ENCODE data around the gene CREB3L4. TPM values are rescaled to one million over a fixed set of nuclear protein-coding genes. Genes with fewer than 3 reads are reported as not detected.
"Not testable (repeated sequence)": the region's sequence is repeated elsewhere in the genome, so short reads cannot be mapped to it uniquely, and the experiment has no call there.

Gene CREB3L4
- total and polyA plus RNA-seq, 2 experiments from 2014 or later: 4.3 to 4.4 TPM

GRCh38 chr1:153995640-153996039, 27.9 kb downstream of the CREB3L4 start:
- Histone ChIP-seq H3K4me2 (ENCODE audit: unreplicated experiment) (no peak overlapping the region), H3K27ac (no peak overlapping the region), H3K9me2 (ENCODE audit: insufficient read depth) (no peaks in the 10 kb centered on the region), H3K4me3 (no peak overlapping the region), H3K9ac (no peak overlapping the region), H3F3A (ENCODE audit: insufficient read depth) (peaks cover 46% of the 10 kb centered on the region), H4K20me1 (ENCODE audit: insufficient read depth) (peaks cover 5% of the 10 kb centered on the region; the same call in 1 of the 2 replicates), H3K36me3 (ENCODE audit: low read depth) (peaks cover 21% of the 10 kb centered on the region), H3K9me3 (ENCODE audit: low read depth) (no peaks in the 10 kb centered on the region), H3K79me2 (ENCODE audit: insufficient read depth) (peaks cover 23% of the 10 kb centered on the region), H2AFZ (no peak overlapping the region), H3K27me3 (replicated peaks; ENCODE audit: insufficient read depth) (no peaks in the 10 kb centered on the region), H3K4me1 (ENCODE audit: insufficient read depth) (peaks cover 17% of the 10 kb centered on the region)
- in situ Hi-C loops (cut with MboI): no loop called here
- TF ChIP-seq EZH2 (IDR thresholded peaks at IDR 0.05; ENCODE audit: insufficient read depth, poor library complexity, severe bottlenecking) (no peak), EZH2phosphoT487 (IDR thresholded peaks at IDR 0.05; ENCODE audit: insufficient read depth, low read depth) (no peak)
- WGBS, 2 experiments (ENCODE audit: low coverage in 1 of 2, low lambda C conversion rate in 2 of 2, missing lambda C conversion rate in 2 of 2): 87 to 90% methylated on average over 11 of the region's 11 CpGs
- no peak for DNase-seq

- Histone ChIP-seq H3K4me1 (ENCODE audit: insufficient read depth) (peaks cover 12% of the 10 kb centered on the region), H3F3A (ENCODE audit: insufficient read depth) (peaks cover 38% of the 10 kb centered on the region), H3K36me3 (ENCODE audit: low read depth) (peaks cover 17% of the 10 kb centered on the region), H3K79me2 (ENCODE audit: insufficient read depth) (peaks cover 10% of the 10 kb centered on the region)
- H2AFZ ChIP-seq; DNase-seq; H3K9me3 ChIP-seq (ENCODE audit: low read depth); H3K27ac ChIP-seq; H3K4me2 ChIP-seq (ENCODE audit: unreplicated experiment); in situ Hi-C loops (cut with MboI); H3K4me3 ChIP-seq; H3K9me2 ChIP-seq (ENCODE audit: insufficient read depth); H3K9ac ChIP-seq; H3K27me3 ChIP-seq (replicated peaks; ENCODE audit: insufficient read depth); H4K20me1 ChIP-seq (ENCODE audit: insufficient read depth): not testable (repeated sequence)
- WGBS, 2 experiments (ENCODE audit: low coverage in 1 of 2, low lambda C conversion rate in 2 of 2, missing lambda C conversion rate in 2 of 2): 94 to 95% methylated on average over 10 of the region's 10 CpGs
Measured at GRCh38 chr1:153996882-153997281, 29.2 kb downstream of the CREB3L4 start.

GRCh38 chr1:154000420-154000819, 32.7 kb downstream of the CREB3L4 start:
- Histone ChIP-seq H3K79me2 (ENCODE audit: insufficient read depth) (no peaks in the 10 kb centered on the region), H3K36me3 (ENCODE audit: low read depth) (no peaks in the 10 kb centered on the region), H3K9me3 (ENCODE audit: low read depth) (no peaks in the 10 kb centered on the region), H3K4me1 (ENCODE audit: insufficient read depth) (no peaks in the 10 kb centered on the region), H3K9me2 (ENCODE audit: insufficient read depth) (no peaks in the 10 kb centered on the region), H3K27ac (no peak overlapping the region), H2AFZ (no peak overlapping the region), H3K4me3 (no peak overlapping the region), H3K4me2 (ENCODE audit: unreplicated experiment) (no peak overlapping the region), H4K20me1 (ENCODE audit: insufficient read depth) (no peaks in the 10 kb centered on the region), H3K27me3 (replicated peaks; ENCODE audit: insufficient read depth) (no peaks in the 10 kb centered on the region), H3K9ac (no peak overlapping the region), H3F3A (ENCODE audit: insufficient read depth) (peaks cover 4% of the 10 kb centered on the region; the same call in 1 of the 2 replicates)
- in situ Hi-C loops (cut with MboI): no loop called here
- TF ChIP-seq EZH2phosphoT487 (IDR thresholded peaks at IDR 0.05; ENCODE audit: insufficient read depth, low read depth): no peak
- TF ChIP-seq EZH2 (IDR thresholded peaks at IDR 0.05; ENCODE audit: insufficient read depth, poor library complexity, severe bottlenecking): no peak
- WGBS, 2 experiments (ENCODE audit: low coverage in 1 of 2, low lambda C conversion rate in 2 of 2, missing lambda C conversion rate in 2 of 2): 33 to 34% methylated on average over 4 of the region's 4 CpGs
- DNase-seq: no peak

- no peak overlapping the region for H3K4me3 ChIP-seq
- no peak overlapping the region for H3K4me2 ChIP-seq (ENCODE audit: unreplicated experiment)
- no peaks in the 10 kb centered on the region for H3K27me3 ChIP-seq (replicated peaks; ENCODE audit: insufficient read depth)
- H2AFZ ChIP-seq: no peak overlapping the region
- no peaks in the 10 kb centered on the region for H3K9me2 ChIP-seq (ENCODE audit: insufficient read depth)
- no peaks in the 10 kb centered on the region for H3K36me3 ChIP-seq (ENCODE audit: low read depth)
- WGBS, 2 experiments (ENCODE audit: low coverage in 1 of 2, low lambda C conversion rate in 2 of 2, missing lambda C conversion rate in 2 of 2): 99 to 100% methylated on average over 3 of the region's 3 CpGs
- TF ChIP-seq EZH2phosphoT487 (IDR thresholded peaks at IDR 0.05; ENCODE audit: insufficient read depth, low read depth) (no peak), EZH2 (IDR thresholded peaks at IDR 0.05; ENCODE audit: insufficient read depth, poor library complexity, severe bottlenecking) (no peak)
- no peak overlapping the region for H3K9ac ChIP-seq
- in situ Hi-C loops (cut with MboI): no loop called here
- no peaks in the 10 kb centered on the region for H3K79me2 ChIP-seq (ENCODE audit: insufficient read depth)
- no peaks in the 10 kb centered on the region for H3K9me3 ChIP-seq (ENCODE audit: low read depth)
- H3F3A ChIP-seq (ENCODE audit: insufficient read depth): no peaks in the 10 kb centered on the region
- H4K20me1 ChIP-seq (ENCODE audit: insufficient read depth): no peaks in the 10 kb centered on the region
- peaks cover 9% of the 10 kb centered on the region for H3K4me1 ChIP-seq (ENCODE audit: insufficient read depth)
- DNase-seq: peak; percentile 61
- peak overlapping the region; percentile 40; the same call in 1 of the 2 replicates for H3K27ac ChIP-seq
Measured at GRCh38 chr1:154006136-154006535, 38.4 kb downstream of the CREB3L4 start.

GRCh38 chr1:154012129-154012528, 44.4 kb downstream of the CREB3L4 start:
- H3K4me3 ChIP-seq: no peak overlapping the region
- peaks cover 9% of the 10 kb centered on the region; the same call in 1 of the 2 replicates for H3K4me1 ChIP-seq (ENCODE audit: insufficient read depth)
- TF ChIP-seq EZH2phosphoT487 (IDR thresholded peaks at IDR 0.05; ENCODE audit: insufficient read depth, low read depth) (no peak), EZH2 (IDR thresholded peaks at IDR 0.05; ENCODE audit: insufficient read depth, poor library complexity, severe bottlenecking) (no peak)
- H4K20me1 ChIP-seq (ENCODE audit: insufficient read depth): no peaks in the 10 kb centered on the region
- in situ Hi-C loops (cut with MboI): no loop called here
- no peaks in the 10 kb centered on the region for H3K9me2 ChIP-seq (ENCODE audit: insufficient read depth)
- H2AFZ ChIP-seq: no peak overlapping the region
- no peaks in the 10 kb centered on the region for H3K36me3 ChIP-seq (ENCODE audit: low read depth)
- no peak for DNase-seq
- no peak overlapping the region for H3K4me2 ChIP-seq (ENCODE audit: unreplicated experiment)
- H3K27ac ChIP-seq: no peak overlapping the region
- 83 to 91% methylated on average over 1 of the region's 1 CpG for WGBS, 2 experiments (ENCODE audit: low coverage in 1 of 2, low lambda C conversion rate in 2 of 2, missing lambda C conversion rate in 2 of 2)
- H3K79me2 ChIP-seq (ENCODE audit: insufficient read depth): no peaks in the 10 kb centered on the region
- no peaks in the 10 kb centered on the region for H3K27me3 ChIP-seq (replicated peaks; ENCODE audit: insufficient read depth)
- H3K9ac ChIP-seq: no peak overlapping the region
- no peaks in the 10 kb centered on the region for H3F3A ChIP-seq (ENCODE audit: insufficient read depth)
- H3K9me3 ChIP-seq (ENCODE audit: low read depth): no peaks in the 10 kb centered on the region

GRCh38 chr1:154012543-154012942, 44.8 kb downstream of the CREB3L4 start:
- H2AFZ ChIP-seq; DNase-seq; H3K36me3 ChIP-seq (ENCODE audit: low read depth); H3K9ac ChIP-seq; H3K4me1 ChIP-seq (ENCODE audit: insufficient read depth); H3K9me2 ChIP-seq (ENCODE audit: insufficient read depth); H3K27ac ChIP-seq; H4K20me1 ChIP-seq (ENCODE audit: insufficient read depth); H3K9me3 ChIP-seq (ENCODE audit: low read depth); H3K27me3 ChIP-seq (replicated peaks; ENCODE audit: insufficient read depth); in situ Hi-C loops (cut with MboI); H3K4me3 ChIP-seq; H3K4me2 ChIP-seq (ENCODE audit: unreplicated experiment); H3K79me2 ChIP-seq (ENCODE audit: insufficient read depth); H3F3A ChIP-seq (ENCODE audit: insufficient read depth): not testable (repeated sequence)
- WGBS, 2 experiments (ENCODE audit: low coverage in 1 of 2, low lambda C conversion rate in 2 of 2, missing lambda C conversion rate in 2 of 2): 96 to 100% methylated on average over 6 to 14 of the region's 14 CpGs

All from GM23248 (cell line).